ENCODE data around the gene ITIH3.

DNA sequence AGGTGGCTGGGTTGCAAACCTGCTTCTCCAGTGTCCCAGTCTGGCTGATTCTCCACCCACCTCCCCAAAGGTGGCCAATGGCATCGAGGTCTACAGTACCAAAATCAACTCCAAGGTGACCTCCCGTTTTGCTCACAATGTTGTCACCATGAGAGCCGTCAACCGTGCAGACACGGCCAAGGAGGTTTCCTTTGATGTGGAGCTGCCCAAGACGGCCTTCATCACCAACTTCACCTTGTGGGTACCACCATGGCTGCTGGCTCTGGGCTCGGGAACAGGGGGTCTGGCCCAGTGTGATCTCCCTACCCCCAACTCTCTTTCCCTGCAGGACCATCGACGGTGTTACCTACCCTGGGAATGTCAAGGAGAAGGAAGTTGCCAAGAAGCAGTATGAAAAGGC is 1.8 kb downstream of the ITIH3 start:
- TF ChIP-seq EZH2 (IDR thresholded peaks at IDR 0.05; ENCODE audit: borderline replicate concordance, low read length), result no peak
- TF ChIP-seq, protein P1, sequence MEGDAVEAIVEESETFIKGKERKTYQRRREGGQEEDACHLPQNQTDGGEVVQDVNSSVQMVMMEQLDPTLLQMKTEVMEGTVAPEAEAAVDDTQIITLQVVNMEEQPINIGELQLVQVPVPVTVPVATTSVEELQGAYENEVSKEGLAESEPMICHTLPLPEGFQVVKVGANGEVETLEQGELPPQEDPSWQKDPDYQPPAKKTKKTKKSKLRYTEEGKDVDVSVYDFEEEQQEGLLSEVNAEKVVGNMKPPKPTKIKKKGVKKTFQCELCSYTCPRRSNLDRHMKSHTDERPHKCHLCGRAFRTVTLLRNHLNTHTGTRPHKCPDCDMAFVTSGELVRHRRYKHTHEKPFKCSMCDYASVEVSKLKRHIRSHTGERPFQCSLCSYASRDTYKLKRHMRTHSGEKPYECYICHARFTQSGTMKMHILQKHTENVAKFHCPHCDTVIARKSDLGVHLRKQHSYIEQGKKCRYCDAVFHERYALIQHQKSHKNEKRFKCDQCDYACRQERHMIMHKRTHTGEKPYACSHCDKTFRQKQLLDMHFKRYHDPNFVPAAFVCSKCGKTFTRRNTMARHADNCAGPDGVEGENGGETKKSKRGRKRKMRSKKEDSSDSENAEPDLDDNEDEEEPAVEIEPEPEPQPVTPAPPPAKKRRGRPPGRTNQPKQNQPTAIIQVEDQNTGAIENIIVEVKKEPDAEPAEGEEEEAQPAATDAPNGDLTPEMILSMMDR (conservative IDR thresholded peaks at IDR 0.05 in 1 of 2, IDR thresholded peaks at IDR 0.05 in 1 of 2; ENCODE audit: extremely low read depth in 1 of 2, insufficient read depth in 1 of 2, low read depth in 1 of 2, low read length in 2 of 2), result no peak
